DND-41 (cell line): ENCODE measurements around the gene PAPPA.

Experiments used
- ATAC-seq: fragments of 200-7000 bp; cut with Tn5 transposase; 3 replicates; pipeline ENCODE4 v1.9.1; 2021; ENCODE audit warnings: low read depth; ENCODE audit not compliant: insufficient read depth
- DNase-seq: peaks from one replicate; pipeline ENCODE4 v3.0.0-alpha.2; 2020
- H2AFZ ChIP-seq: 2 replicates; pipeline ENCODE4 v1.6.0; 2012; ENCODE audit warnings: low read depth, low read length
- H3K27ac ChIP-seq: 2 replicates; pipeline ENCODE4 v1.5.1; 2012; ENCODE audit warnings: low read length, inconsistent platforms
- H3K27me3 ChIP-seq: fragments of 200-600 bp; sonication (generic); 2 replicates; pipeline ENCODE4 v1.6.0; 2012; ENCODE audit warnings: low read length, mild to moderate bottlenecking, inconsistent platforms; ENCODE audit not compliant: insufficient read depth, poor library complexity
- H3K36me3 ChIP-seq: 2 replicates; pipeline ENCODE4 v1.5.1; 2012; ENCODE audit warnings: low read length, inconsistent platforms; ENCODE audit not compliant: insufficient read depth
- H3K4me1 ChIP-seq: 2 replicates; pipeline ENCODE4 v1.5.1; 2012; ENCODE audit warnings: mild to moderate bottlenecking, low read length; ENCODE audit not compliant: insufficient read depth
- H3K4me2 ChIP-seq: 2 replicates; pipeline ENCODE4 v1.6.0; 2012; ENCODE audit warnings: mild to moderate bottlenecking, moderate library complexity, low read length, inconsistent platforms; ENCODE audit not compliant: insufficient read depth
- H3K4me3 ChIP-seq, 2 experiments: fragments of 200-600 bp in 1 of 2; shearing (Covaris generic) in 1 of 2; 2 replicates each; pipeline ENCODE4 v1.5.1; 2012 to 2016; ENCODE audit warnings: inconsistent platforms in 2 of 2, low read length in 2 of 2, mild to moderate bottlenecking in 2 of 2, low read depth in 1 of 2, moderate library complexity in 1 of 2
- H3K79me2 ChIP-seq: 2 replicates; pipeline ENCODE4 v1.6.0; 2012; ENCODE audit warnings: low read length, inconsistent platforms; ENCODE audit not compliant: insufficient read depth
- H3K9ac ChIP-seq: 2 replicates; pipeline ENCODE4 v1.6.0; 2012; ENCODE audit warnings: low read depth, mild to moderate bottlenecking, inconsistent platforms, low read length, moderate library complexity
- H3K9me3 ChIP-seq: 2 replicates; pipeline ENCODE4 v1.5.1; 2012; ENCODE audit warnings: low read length, moderate library complexity, mild to moderate bottlenecking, inconsistent platforms; ENCODE audit not compliant: insufficient read depth, severe bottlenecking
- H4K20me1 ChIP-seq: 2 replicates; pipeline ENCODE4 v1.6.0; 2012; ENCODE audit warnings: low read length; ENCODE audit not compliant: insufficient read depth
- EZH2 ChIP-seq: IDR thresholded peaks from 3 replicates; pipeline ENCODE4 v1.6.1; 2012; ENCODE audit warnings: borderline replicate concordance, low read depth, mild to moderate bottlenecking, moderate library complexity, low read length, inconsistent platforms; ENCODE audit not compliant: severe bottlenecking
- TF ChIP-seq, protein P1 (sequence below): IDR thresholded peaks from 2 replicates; pipeline ENCODE4 v1.5.1; 2012; ENCODE audit warnings: borderline replicate concordance, low read length, moderate library complexity, mild to moderate bottlenecking; ENCODE audit not compliant: poor library complexity, severe bottlenecking; ENCODE audit errors: extremely low read depth

The PAPPA gene

DNA sequence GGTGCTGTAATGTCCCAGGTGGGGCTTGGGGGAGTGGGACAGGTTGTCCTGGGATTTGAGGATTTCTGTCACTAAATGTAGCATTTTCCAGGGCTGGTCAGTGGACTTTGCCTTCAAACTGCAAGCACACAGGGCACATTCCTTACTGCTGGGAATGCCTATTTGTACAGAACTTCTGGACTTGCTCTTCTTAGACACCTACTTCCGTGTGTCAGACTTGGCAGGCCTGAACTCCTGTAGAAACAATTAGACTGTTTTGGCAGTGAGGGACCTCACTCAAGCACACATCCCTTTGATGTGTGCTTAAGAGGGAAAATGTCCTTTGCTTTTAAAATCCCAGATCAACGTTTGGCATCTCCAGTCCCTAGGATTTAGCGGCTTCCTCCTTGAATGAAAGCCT, 192.2 kb downstream of the PAPPA start:
- DNase-seq = no peak
- no peak for ATAC-seq
- TF ChIP-seq EZH2 = no peak
- TF ChIP-seq, protein P1, sequence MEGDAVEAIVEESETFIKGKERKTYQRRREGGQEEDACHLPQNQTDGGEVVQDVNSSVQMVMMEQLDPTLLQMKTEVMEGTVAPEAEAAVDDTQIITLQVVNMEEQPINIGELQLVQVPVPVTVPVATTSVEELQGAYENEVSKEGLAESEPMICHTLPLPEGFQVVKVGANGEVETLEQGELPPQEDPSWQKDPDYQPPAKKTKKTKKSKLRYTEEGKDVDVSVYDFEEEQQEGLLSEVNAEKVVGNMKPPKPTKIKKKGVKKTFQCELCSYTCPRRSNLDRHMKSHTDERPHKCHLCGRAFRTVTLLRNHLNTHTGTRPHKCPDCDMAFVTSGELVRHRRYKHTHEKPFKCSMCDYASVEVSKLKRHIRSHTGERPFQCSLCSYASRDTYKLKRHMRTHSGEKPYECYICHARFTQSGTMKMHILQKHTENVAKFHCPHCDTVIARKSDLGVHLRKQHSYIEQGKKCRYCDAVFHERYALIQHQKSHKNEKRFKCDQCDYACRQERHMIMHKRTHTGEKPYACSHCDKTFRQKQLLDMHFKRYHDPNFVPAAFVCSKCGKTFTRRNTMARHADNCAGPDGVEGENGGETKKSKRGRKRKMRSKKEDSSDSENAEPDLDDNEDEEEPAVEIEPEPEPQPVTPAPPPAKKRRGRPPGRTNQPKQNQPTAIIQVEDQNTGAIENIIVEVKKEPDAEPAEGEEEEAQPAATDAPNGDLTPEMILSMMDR = no peak
- Histone ChIP-seq H4K20me1 (no peaks in the 10 kb centered on the region), H3K9me3 (no peaks in the 10 kb centered on the region), H3K4me2 (no peak overlapping the region), H3K79me2 (no peaks in the 10 kb centered on the region), H3K4me1 (no peaks in the 10 kb centered on the region), H3K27ac (no peak overlapping the region), H3K27me3 (no peaks in the 10 kb centered on the region), H3K4me3 (no peak overlapping the region), H3K36me3 (no peaks in the 10 kb centered on the region), H3K9ac (no peak overlapping the region), H2AFZ (no peak overlapping the region)

DNA sequence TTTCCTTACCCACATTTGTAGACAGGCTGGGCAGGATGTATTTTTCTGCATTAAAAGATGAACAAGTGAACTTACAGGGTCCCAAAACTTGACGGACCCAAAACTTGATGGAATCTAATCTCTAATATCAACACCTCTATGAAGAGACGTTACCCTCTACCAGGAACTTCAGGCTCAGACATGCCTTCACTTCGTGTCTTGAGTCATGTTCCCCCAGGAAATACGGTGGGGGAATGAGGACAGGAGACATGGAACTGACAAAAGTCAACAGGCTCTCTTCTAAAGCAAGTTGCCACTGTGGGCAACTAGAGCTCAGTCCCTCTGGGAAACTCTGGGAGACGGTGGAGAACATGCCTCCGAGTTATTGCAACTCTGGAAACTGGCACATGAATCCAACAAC, 196.1 kb downstream of the PAPPA start:
- Histone ChIP-seq H4K20me1 (no peaks in the 10 kb centered on the region), H3K9me3 (no peaks in the 10 kb centered on the region), H3K36me3 (no peaks in the 10 kb centered on the region), H2AFZ (no peak overlapping the region), H3K4me3 (no peak overlapping the region), H3K4me2 (no peak overlapping the region), H3K9ac (no peak overlapping the region), H3K79me2 (no peaks in the 10 kb centered on the region), H3K27ac (no peak overlapping the region), H3K27me3 (no peaks in the 10 kb centered on the region), H3K4me1 (no peaks in the 10 kb centered on the region)
- no peak for DNase-seq
- no peak for TF ChIP-seq EZH2
- TF ChIP-seq, protein P1 = no peak
- ATAC-seq = no peak

- Histone ChIP-seq H3K4me1 (no peaks in the 10 kb centered on the region), H3K79me2 (no peaks in the 10 kb centered on the region), H3K9me3 (no peaks in the 10 kb centered on the region), H3K27me3 (no peaks in the 10 kb centered on the region), H3K9ac (no peak overlapping the region), H2AFZ (no peak overlapping the region), H3K4me3 (no peak overlapping the region), H3K4me2 (no peak overlapping the region), H3K36me3 (no peaks in the 10 kb centered on the region), H4K20me1 (no peaks in the 10 kb centered on the region), H3K27ac (no peak overlapping the region)
- TF ChIP-seq EZH2 = no peak
- TF ChIP-seq, protein P1 = no peak
- no peak for ATAC-seq
- DNase-seq = no peak
These were observed 196.6 kb downstream of the PAPPA start for GRCh38 chr9:116350213-116350612.

DNA sequence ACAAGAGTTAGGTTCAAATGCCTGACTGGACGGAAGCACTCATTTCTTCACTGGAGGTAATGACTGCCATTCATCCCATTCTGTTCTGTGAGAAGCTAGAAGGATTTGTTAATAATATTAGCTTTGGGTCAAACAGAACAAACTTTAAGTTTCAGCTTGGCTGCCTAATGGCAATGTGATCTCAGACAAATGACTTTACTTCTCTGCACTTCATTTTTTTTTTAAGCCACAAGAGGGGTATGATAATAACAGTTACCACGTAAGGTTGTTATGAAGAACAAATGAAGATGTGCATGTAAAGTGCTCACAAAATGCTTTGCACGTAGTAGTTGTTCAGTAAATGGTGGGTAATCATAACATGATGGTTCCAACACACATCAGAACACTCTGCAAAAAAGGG, 199.4 kb downstream of the PAPPA start:
- Histone ChIP-seq H3K4me1 (no peaks in the 10 kb centered on the region), H3K79me2 (no peaks in the 10 kb centered on the region), H3K4me3 (no peak overlapping the region), H3K9ac (no peak overlapping the region), H3K27me3 (no peaks in the 10 kb centered on the region), H2AFZ (no peak overlapping the region), H3K9me3 (no peaks in the 10 kb centered on the region), H4K20me1 (no peaks in the 10 kb centered on the region), H3K4me2 (no peak overlapping the region), H3K27ac (no peak overlapping the region), H3K36me3 (no peaks in the 10 kb centered on the region)
- TF ChIP-seq, protein P1 = no peak
- TF ChIP-seq EZH2 = no peak
- DNase-seq = no peak
- ATAC-seq = no peak
